NCI-H524 treated with DMSO at 0.1 percent for 48 hours (cell line): ENCODE results near the gene SGMS2.

Source experiments
- DNase-seq: peaks from one replicate; lab custom pipeline; 2025; lab: John Stamatoyannopoulos, UW

SGMS2 gene

GRCh38 chr4:107828315-107829090 lies 3.8 kb downstream of the SGMS2 start:
- no peak for DNase-seq

DNA sequence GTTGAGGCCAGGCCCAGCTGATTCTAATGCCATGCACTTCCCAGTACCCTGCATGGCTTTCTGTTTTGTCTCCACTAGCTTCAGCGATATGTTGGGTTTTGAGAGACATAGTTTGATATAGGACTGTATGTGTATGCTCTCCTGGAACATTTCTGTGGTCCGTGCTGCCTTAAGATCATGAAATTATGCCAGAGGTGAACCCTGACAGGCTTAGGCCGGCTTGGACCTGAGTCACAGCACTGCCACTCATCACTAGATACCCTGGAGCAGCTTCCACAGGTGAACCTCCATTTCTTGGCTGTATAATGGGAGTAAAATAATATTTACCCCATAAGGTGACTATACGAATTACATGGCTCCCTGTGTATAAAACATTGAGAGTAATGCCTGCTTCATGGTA lies 6.4 kb downstream of the SGMS2 start:
- DNase-seq, result no peak

- DNase-seq, result no peak
These were observed 7.6 kb downstream of the SGMS2 start for GRCh38 chr4:107832275-107832807.

DNA sequence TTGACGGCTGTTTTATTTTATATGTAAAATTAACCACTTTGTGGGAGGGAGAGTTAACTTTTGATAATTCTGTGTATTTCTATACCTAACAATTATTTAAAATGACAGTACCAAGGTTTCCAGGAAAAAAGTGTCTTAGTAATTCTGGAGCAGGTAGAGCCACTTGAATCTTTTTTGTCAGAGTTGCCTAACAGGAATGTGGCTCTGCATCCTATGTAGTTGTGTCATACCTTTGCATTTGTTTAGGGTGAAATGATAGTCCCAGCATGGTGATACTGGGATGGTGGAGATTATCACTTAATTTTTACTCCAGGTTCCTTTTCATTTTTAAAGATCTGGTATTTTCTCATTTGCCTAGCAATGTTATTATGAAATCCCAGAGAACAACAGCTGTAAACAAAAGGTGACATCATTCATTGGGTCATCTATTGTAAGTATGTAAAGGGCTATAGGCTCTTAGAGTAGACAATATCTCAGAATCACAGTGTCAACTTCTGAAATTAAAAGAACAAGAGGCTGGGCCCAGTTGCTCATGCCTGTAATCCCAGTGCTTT lies 9.6 kb downstream of the SGMS2 start:
- DNase-seq, result no peak

DNA sequence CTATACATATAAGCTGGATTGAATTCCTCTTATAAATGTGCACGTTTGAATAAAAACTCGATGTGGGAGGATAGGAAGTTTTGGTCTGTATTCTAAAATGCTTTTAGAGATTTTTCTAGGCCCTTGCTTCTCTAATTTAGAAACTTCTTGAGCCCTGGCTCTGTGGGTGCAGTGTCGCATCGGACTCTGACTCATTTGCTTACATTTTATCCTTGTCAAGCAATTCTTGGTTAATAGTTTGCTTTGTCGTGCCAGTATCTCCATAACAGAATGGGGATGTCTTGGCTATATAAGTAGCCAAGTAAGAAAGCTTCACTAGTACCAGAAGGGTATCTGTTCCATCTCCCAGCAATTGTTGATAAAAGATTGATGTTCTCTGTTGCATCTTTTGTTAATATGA lies 10.7 kb downstream of the SGMS2 start:
- DNase-seq, result no peak

GRCh38 chr4:107837317-107837716 lies 12.6 kb downstream of the SGMS2 start:
- DNase-seq, result no peak

DNA sequence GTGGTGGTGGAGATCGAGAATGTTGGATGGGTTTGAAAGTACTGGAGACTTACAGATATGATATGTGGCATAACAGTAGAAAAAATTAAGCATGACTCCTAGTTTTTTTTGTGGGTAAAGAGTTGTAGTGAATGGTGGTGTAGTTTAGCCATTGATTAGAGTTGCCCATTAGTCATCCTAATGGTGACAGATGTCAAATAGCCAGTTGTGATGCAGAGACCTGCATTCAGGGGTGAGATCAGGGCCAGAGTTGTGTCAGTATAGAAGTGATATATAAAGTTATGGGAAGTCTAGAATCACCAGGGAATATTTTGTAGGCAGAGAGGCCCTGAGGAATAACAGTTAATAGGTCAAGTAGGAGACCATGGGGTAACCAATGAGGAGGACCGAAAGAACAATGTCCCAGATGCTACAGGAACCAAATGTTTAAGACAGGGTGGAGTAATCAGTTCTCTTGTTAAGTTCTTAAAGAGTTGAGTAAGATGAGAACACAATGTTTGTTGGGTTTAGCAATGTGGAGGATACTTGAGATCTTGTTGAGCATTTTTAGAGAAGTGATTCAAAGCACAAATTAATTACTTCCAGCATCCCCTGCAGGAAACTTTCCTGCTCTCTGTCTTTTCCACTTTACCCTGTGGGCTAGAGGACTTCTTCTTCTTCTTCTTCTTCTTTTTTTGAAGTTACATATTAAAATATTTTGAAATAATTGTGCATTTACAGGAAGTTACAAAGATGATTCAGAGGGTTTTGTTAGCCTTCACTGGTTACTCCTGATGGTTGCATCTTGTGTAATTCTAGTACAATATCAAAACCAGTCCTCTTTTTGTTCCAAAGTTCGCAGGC lies 13.3 kb downstream of the SGMS2 start:
- no peak for DNase-seq

DNA sequence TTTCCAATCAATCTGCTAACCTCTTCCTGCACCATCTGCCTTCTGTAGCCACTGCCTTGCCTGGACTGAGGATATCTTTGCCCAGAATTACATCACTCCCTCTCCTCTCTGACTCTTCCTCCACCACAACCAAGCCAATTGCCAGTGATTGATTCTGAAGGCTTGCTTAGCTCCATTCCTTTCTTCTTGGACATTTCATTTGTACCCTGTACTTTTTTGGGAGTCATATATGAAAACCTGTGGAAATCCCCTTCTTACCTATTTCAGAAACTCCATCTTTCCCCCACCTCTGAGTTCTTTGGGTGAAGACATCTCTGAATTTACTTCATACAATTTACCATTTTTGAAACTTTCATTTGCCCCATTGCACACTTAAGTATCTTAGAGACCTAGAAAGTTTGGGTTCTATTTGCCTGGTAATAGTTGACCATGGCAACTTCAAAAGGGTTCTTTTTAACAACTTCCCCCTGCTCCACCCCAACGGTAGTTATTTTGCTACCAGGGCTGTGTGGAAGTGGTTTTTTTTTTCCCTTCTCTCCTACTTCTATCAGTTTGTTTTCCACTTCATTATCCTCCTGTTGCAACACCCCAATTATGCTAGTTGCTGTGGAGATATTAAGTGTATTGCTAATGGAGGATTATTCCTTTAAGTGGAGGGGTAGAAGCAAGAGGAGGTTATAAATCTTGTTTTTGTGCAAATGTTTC lies 14.3 kb downstream of the SGMS2 start:
- DNase-seq, result no peak

- no peak for DNase-seq
These were observed 18.7 kb downstream of the SGMS2 start for GRCh38 chr4:107843391-107843790.

- no peak for DNase-seq
These were observed 20.9 kb downstream of the SGMS2 start for GRCh38 chr4:107845681-107846080.

DNA sequence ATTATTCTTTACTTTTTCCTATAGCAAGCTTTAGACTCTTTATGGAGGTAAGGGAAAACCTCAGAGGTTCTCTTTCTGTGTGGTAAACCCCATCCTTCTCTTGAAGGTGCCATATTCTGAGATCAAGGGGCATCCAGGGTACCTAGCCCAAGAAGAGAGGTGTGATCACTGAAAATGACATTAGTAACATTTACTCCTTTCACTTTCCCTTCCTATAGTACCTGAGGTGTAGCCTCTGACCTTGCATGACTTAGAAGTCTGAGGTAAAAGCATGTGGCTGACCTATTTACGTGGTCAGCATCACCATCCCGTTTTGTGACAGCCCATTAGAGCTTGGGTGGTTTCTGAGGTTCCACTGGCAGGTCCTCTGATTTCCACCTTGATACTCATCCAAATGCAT lies 25.7 kb downstream of the SGMS2 start:
- no peak for DNase-seq

DNA sequence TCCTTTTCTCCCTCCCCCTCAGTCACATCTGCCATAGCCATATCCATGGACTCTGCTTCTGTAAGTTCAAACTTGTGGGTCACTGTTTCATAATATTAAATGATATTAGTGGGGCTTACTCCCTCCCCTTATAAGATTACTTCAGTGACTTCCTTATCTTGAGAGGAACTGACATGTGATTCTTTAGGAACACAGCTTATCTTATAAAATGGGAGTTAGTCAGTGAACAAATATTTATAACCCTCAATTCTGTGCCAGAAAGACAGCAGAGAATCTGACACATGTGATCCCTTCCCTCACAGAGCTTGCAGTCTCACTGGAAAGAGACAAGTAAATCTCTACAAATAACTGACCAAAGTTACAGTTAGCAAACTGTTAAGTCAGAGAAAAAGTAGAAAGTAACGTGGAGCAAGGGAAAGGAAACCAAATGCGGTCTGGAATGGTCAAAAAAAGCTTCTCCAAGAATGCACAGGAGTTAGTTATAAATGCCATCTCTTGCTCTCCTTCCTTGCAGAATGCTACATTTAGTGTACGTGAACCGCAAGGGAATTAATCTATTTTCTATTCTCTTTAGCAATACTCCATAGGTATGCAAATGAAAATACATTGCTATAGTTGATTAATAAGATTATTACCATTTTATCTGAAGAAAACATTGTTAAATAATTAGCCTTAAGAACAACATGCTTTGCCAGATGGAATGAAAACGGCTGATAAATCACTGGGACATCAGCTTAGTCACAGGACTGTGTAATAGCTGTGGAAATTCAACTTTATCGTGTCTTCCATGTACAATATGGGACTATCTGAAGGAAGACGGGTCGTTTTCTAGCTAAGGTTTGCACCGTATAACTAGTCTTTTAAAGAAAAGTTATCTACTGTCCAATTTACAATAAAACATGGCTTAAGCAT lies 29.0 kb downstream of the SGMS2 start:
- no peak for DNase-seq

- DNase-seq, result no peak
These were observed 29.8 kb downstream of the SGMS2 start for GRCh38 chr4:107854356-107855022.

DNA sequence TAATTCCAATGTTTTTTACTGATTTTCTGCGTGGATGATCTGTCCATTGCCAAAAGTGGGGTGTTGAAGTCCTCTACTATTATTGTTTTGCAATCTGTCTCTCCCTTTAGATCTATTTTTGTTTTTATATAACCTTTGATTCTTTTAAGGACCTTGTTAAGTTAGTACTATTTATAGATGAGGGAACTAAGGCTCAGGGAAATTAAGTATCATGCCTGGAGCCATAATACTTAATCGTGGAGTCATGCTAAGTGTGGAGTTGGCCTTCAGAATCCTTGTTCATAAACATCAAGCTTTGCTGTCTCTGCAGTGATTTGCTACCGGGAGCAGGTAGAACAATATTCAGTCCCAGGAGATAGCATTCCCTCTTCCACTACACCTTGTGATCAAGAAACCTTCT lies 31.0 kb downstream of the SGMS2 start:
- DNase-seq, result no peak

DNA sequence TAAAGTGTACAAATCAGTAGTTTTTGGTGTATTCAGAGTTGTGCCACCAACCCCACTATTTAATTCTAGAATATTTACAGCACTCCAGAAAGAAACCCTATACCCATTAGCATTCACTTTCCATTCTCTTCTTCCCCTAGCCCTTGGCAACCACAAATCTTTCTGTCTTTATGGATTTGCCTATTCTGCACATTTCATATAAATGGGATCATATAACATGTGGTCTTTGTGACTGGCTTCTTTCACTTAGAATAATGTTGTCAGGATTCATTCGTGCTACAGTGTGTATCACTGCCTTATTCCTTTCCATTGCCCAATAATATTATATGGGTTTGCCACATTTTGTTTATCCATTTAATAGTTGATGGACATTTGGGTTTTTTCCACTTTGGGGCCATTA lies 32.2 kb downstream of the SGMS2 start:
- DNase-seq, result no peak

DNA sequence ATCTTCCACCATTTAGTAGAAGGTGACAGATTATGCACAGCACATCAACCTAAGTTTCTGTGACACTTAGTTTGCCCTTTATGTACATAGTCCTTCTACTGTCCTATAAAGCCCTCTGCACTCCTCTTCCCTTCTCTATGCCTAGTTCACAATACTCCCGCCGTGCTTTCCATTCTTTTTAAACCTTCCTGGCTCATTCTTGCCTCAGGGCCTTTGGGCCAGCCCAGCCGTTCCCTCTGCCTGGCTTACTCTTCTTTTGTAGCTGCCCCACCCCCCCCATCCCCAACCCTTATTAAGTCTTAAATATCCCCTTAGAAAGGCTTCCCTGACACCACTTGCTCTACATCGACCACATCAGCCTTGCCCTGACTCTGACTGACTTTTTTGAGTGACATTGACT lies 33.0 kb downstream of the SGMS2 start:
- DNase-seq, result no peak

GRCh38 chr4:107858158-107858742 lies 33.5 kb downstream of the SGMS2 start:
- DNase-seq, result no peak

GRCh38 chr4:107862658-107863057 lies 37.9 kb downstream of the SGMS2 start:
- no peak for DNase-seq

GRCh38 chr4:107863416-107863815 lies 38.7 kb downstream of the SGMS2 start:
- no peak for DNase-seq

- DNase-seq, result no peak
These were observed 39.2 kb downstream of the SGMS2 start for GRCh38 chr4:107863850-107864371.
